IMR-90 (cell line): ENCODE results near the gene NT5DC3.

ENCODE experiments used
- BHLHE40 ChIP-seq: fragments of 150-350 bp; IDR thresholded peaks from 2 replicates; pipeline ENCODE4 v1.6.1; 2016; ENCODE audit warnings: mild to moderate bottlenecking, low read depth, low read length
- CEBPB ChIP-seq: IDR thresholded peaks from 2 replicates; pipeline ENCODE4 v1.6.1; 2012; ENCODE audit warnings: low read depth, low read length, improper control_type of control experiment
- CHD1 ChIP-seq: IDR thresholded peaks from 2 replicates; pipeline ENCODE4 v1.6.1; 2012; ENCODE audit warnings: low read depth, low read length, improper control_type of control experiment
- MAFK ChIP-seq: IDR thresholded peaks from 2 replicates; pipeline ENCODE4 v1.6.1; 2012; ENCODE audit warnings: low read depth, low read length, improper control_type of control experiment
- MXI1 ChIP-seq: IDR thresholded peaks from 2 replicates; pipeline ENCODE4 v1.6.1; 2012; ENCODE audit warnings: low read depth, mild to moderate bottlenecking, low read length, moderate library complexity, borderline replicate concordance
- POLR2A ChIP-seq: IDR thresholded peaks from 2 replicates; pipeline ENCODE4 v1.6.1; 2012; ENCODE audit warnings: mild to moderate bottlenecking, low read depth, low read length
- RAD21 ChIP-seq: IDR thresholded peaks from 2 replicates; pipeline ENCODE4 v1.6.1; 2012; ENCODE audit warnings: low read length, improper control_type of control experiment
- RCOR1 ChIP-seq: IDR thresholded peaks from 2 replicates; pipeline ENCODE4 v1.6.1; 2012; ENCODE audit warnings: mild to moderate bottlenecking, low read length, improper control_type of control experiment; ENCODE audit not compliant: insufficient replicate concordance
- RFX5 ChIP-seq: IDR thresholded peaks from 2 replicates; pipeline ENCODE4 v1.8.0; 2012; ENCODE audit warnings: low read depth, mild to moderate bottlenecking, low read length, moderate library complexity
- SMC3 ChIP-seq: fragments of 150-350 bp; IDR thresholded peaks from 2 replicates; pipeline ENCODE4 v1.6.1; 2016; ENCODE audit warnings: low read depth, mild to moderate bottlenecking, antibody characterized with exemption, low read length, moderate library complexity
- TF ChIP-seq, protein P1 (sequence below): conservative IDR thresholded peaks from 2 replicates; pipeline ENCODE4 v1.5.1; 2012; ENCODE audit warnings: mild to moderate bottlenecking, low read depth, low read length, improper control_type of control experiment
- TF ChIP-seq, protein P2 (sequence below): fragments of 150-350 bp; IDR thresholded peaks from 2 replicates; pipeline ENCODE4 v1.6.1; 2016; ENCODE audit warnings: low read depth, mild to moderate bottlenecking, low read length, moderate library complexity, borderline replicate concordance

DNA sequence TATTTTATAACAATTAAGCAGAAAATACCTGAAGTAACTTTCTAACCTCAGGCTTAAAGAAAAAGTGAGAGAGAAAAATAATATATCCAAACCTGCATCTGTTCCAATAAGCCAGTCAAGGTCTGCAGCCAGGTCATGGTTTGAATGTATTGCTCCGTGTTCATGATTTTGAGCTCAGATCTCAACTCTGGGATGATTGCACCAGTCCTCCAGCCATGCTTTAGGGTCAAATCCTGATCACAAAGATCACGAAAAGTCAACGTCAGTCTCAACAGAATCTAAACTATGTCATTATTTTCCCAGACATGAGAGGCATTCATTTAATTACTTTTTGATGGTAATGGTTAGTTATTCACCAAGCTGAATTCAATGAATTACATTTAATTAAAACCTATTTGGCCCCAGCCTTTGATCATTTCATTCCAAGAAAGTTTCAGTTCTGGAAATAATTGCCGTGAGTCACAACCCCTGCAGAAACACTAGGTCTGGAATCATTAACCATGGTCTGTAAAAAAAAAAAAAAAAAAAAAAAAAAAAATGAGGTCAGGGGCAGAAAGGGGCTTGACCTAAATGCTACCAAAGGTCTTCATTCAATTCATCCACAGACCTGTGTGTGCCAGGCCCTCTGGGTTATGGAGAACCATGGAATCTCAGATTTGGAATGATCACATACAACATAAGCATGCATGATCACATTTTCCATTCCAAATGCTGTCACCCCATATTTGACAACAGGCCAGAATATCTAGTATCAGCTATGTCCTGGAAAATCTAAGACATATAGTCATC is 55.6 kb downstream of the NT5DC3 start:
- no peak for TF ChIP-seq POLR2A
- TF ChIP-seq MXI1, result no peak
- TF ChIP-seq, protein P1, sequence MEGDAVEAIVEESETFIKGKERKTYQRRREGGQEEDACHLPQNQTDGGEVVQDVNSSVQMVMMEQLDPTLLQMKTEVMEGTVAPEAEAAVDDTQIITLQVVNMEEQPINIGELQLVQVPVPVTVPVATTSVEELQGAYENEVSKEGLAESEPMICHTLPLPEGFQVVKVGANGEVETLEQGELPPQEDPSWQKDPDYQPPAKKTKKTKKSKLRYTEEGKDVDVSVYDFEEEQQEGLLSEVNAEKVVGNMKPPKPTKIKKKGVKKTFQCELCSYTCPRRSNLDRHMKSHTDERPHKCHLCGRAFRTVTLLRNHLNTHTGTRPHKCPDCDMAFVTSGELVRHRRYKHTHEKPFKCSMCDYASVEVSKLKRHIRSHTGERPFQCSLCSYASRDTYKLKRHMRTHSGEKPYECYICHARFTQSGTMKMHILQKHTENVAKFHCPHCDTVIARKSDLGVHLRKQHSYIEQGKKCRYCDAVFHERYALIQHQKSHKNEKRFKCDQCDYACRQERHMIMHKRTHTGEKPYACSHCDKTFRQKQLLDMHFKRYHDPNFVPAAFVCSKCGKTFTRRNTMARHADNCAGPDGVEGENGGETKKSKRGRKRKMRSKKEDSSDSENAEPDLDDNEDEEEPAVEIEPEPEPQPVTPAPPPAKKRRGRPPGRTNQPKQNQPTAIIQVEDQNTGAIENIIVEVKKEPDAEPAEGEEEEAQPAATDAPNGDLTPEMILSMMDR, result no peak
- no peak for TF ChIP-seq CHD1
- TF ChIP-seq RCOR1, result no peak
- TF ChIP-seq, protein P2, sequence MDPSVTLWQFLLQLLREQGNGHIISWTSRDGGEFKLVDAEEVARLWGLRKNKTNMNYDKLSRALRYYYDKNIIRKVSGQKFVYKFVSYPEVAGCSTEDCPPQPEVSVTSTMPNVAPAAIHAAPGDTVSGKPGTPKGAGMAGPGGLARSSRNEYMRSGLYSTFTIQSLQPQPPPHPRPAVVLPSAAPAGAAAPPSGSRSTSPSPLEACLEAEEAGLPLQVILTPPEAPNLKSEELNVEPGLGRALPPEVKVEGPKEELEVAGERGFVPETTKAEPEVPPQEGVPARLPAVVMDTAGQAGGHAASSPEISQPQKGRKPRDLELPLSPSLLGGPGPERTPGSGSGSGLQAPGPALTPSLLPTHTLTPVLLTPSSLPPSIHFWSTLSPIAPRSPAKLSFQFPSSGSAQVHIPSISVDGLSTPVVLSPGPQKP, result no peak
- TF ChIP-seq CEBPB, result no peak
- no peak for TF ChIP-seq BHLHE40
- TF ChIP-seq MAFK, result no peak
- TF ChIP-seq SMC3, result no peak
- TF ChIP-seq RAD21, result no peak
- no peak for TF ChIP-seq RFX5
